GM19035 (cell line): Measurements from ENCODE around the gene KLHL10.

Source experiments
- ATAC-seq: cut with Tn5 transposase; IDR thresholded peaks from one replicate; pipeline ENCODE4 v1.9.1; 2021; ENCODE audit not compliant: unreplicated experiment

The KLHL10 gene

GRCh38 chr17:41837761-41838538 is at the start of gene KLHL10:
KLHL10 (plus strand) TSS chr17:41837825; CDS start chr17:41837933, 108 bp downstream.
- no peak for ATAC-seq

- ATAC-seq: no peak
Measured at GRCh38 chr17:41792845-41793783, 44.5 kb upstream of the KLHL10 start.

GRCh38 chr17:41793784-41794539 is 43.7 kb upstream of the KLHL10 start:
- no peak for ATAC-seq

- no peak for ATAC-seq
Measured at GRCh38 chr17:41794540-41794975, 43.1 kb upstream of the KLHL10 start.

- ATAC-seq: no peak
Measured at GRCh38 chr17:41796121-41796895, 41.3 kb upstream of the KLHL10 start.

- ATAC-seq: no peak
Measured at GRCh38 chr17:41797377-41797776, 40.2 kb upstream of the KLHL10 start.

GRCh38 chr17:41799366-41799765 is 38.3 kb upstream of the KLHL10 start:
- no peak for ATAC-seq

- ATAC-seq: no peak
Measured at GRCh38 chr17:41800601-41801373, 36.8 kb upstream of the KLHL10 start.

GRCh38 chr17:41801374-41802271 is 36.0 kb upstream of the KLHL10 start:
- ATAC-seq: no peak

GRCh38 chr17:41803049-41804020 is 34.3 kb upstream of the KLHL10 start:
- ATAC-seq: no peak

GRCh38 chr17:41806685-41807445 is 30.8 kb upstream of the KLHL10 start:
- no peak for ATAC-seq

- ATAC-seq: peak; percentile 12
Measured at GRCh38 chr17:41810659-41811548, 26.7 kb upstream of the KLHL10 start.

GRCh38 chr17:41811549-41812380 is 25.9 kb upstream of the KLHL10 start, which contains the start of gene P3H4:
P3H4 (minus strand) TSS chr17:41811949; CDS start chr17:41811915, 34 bp downstream.
- peak; percentile 69 for ATAC-seq

- no peak for ATAC-seq
Measured at GRCh38 chr17:41812381-41813151, 25.1 kb upstream of the KLHL10 start, which contains the start of gene FKBP10. FKBP10 (plus strand) TSS chr17:41813004; CDS start chr17:41813035, 31 bp downstream.
